ENCODE measurements around the gene RNF144A.

The RNF144A gene

GRCh38 chr2:7020939-7021470, 103.8 kb downstream of the RNF144A start:
- DNase-seq (ENCODE audit: low read depth, low spot score) = no peak

GRCh38 chr2:7022492-7023385, 105.5 kb downstream of the RNF144A start:
- DNase-seq (ENCODE audit: low read depth, low spot score) = no peak

- no peak for DNase-seq (ENCODE audit: low read depth, low spot score)
These were observed 106.3 kb downstream of the RNF144A start for GRCh38 chr2:7023542-7023941.

GRCh38 chr2:7024261-7024660, 107.0 kb downstream of the RNF144A start:
- DNase-seq (ENCODE audit: low read depth, low spot score) = no peak

- DNase-seq (ENCODE audit: low read depth, low spot score) = no peak
These were observed 107.9 kb downstream of the RNF144A start for GRCh38 chr2:7025082-7025481.

- no peak for DNase-seq (ENCODE audit: low read depth, low spot score)
These were observed 109.5 kb downstream of the RNF144A start for GRCh38 chr2:7026742-7027141.

GRCh38 chr2:7027411-7027810, 110.2 kb downstream of the RNF144A start:
- DNase-seq (ENCODE audit: low read depth, low spot score) = no peak

GRCh38 chr2:7027956-7028655, 110.9 kb downstream of the RNF144A start:
- no peak for DNase-seq (ENCODE audit: low read depth, low spot score)

GRCh38 chr2:7028846-7029245, 111.6 kb downstream of the RNF144A start:
- no peak for DNase-seq (ENCODE audit: low read depth, low spot score)

GRCh38 chr2:7029291-7030059, 112.3 kb downstream of the RNF144A start:
- DNase-seq (ENCODE audit: low read depth, low spot score) = no peak

- DNase-seq (ENCODE audit: low read depth, low spot score) = no peak
These were observed 113.6 kb downstream of the RNF144A start for GRCh38 chr2:7030810-7031209.

GRCh38 chr2:7031547-7032245, 114.5 kb downstream of the RNF144A start:
- no peak for DNase-seq (ENCODE audit: low read depth, low spot score)

- no peak for DNase-seq (ENCODE audit: low read depth, low spot score)
These were observed 115.2 kb downstream of the RNF144A start for GRCh38 chr2:7032371-7032770.

GRCh38 chr2:7033136-7033960, 116.1 kb downstream of the RNF144A start:
- no peak for DNase-seq (ENCODE audit: low read depth, low spot score)

GRCh38 chr2:7034303-7034702, 117.1 kb downstream of the RNF144A start:
- DNase-seq (ENCODE audit: low read depth, low spot score) = no peak

- no peak for DNase-seq (ENCODE audit: low read depth, low spot score)
These were observed 118.7 kb downstream of the RNF144A start for GRCh38 chr2:7035884-7036283.

GRCh38 chr2:7037340-7038333, 120.4 kb downstream of the RNF144A start:
- DNase-seq (ENCODE audit: low read depth, low spot score) = peak; percentile 21

- DNase-seq (ENCODE audit: low read depth, low spot score) = no peak
These were observed 123.3 kb downstream of the RNF144A start for GRCh38 chr2:7040547-7040946.

GRCh38 chr2:7041421-7041820, 124.2 kb downstream of the RNF144A start:
- DNase-seq (ENCODE audit: low read depth, low spot score) = no peak

All from brain pericyte (primary cell).